ENCODE results near the gene PRR35. TPM values are rescaled to one million over a fixed set of nuclear protein-coding genes. Genes with fewer than 3 reads are reported as not detected.
A peak's percentile ranks its signal among the peaks of the same experiment; 100 is the strongest.

The PRR35 gene
- total RNA-seq, 2 experiments from 2014 or later: not detected

GRCh38 chr16:529012-529575, 31.1 kb upstream of the PRR35 start:
- no peaks in the 10 kb centered on the region for H3K36me3 Mint-ChIP-seq (ENCODE audit: low read depth)
- no peak for TF ChIP-seq CTCF (IDR thresholded peaks at IDR 0.05)
- ChIA-PET CTCF (no interaction called here), POLR2A (interaction anchor here (0.8 kb wide), 1 partner anchor 39 kb away, joined by 3 read pairs; no protein-coding TSS in a partner anchor)
- H3K4me3 ChIP-seq (ENCODE audit: low read length): peak overlapping the region; percentile 83
- H3K9me3 Mint-ChIP-seq: no peaks in the 10 kb centered on the region
- peaks cover 25% of the 10 kb centered on the region for H3K4me1 Mint-ChIP-seq (ENCODE audit: low read depth)
- H3K27ac ChIP-seq (ENCODE audit: low read depth in 1 of 2, low read length in 2 of 2): no peak overlapping the region
- no peaks in the 10 kb centered on the region for H3K36me3 ChIP-seq (ENCODE audit: insufficient read depth, low read length)
- ATAC-seq (ENCODE audit: poor library complexity): no peak
- H3K27me3 Mint-ChIP-seq: no peaks in the 10 kb centered on the region
- no peaks in the 10 kb centered on the region for H3K27me3 ChIP-seq (ENCODE audit: control insufficient read depth in 1 of 2, insufficient read depth in 2 of 2, low read length in 2 of 2)
- no peaks in the 10 kb centered on the region for H3K9me3 ChIP-seq (ENCODE audit: control insufficient read depth in 1 of 2, insufficient read depth in 1 of 2, low read length in 2 of 2)
- peak overlapping the region; percentile 80 for H3K27ac Mint-ChIP-seq
- peak overlapping the region; percentile 90 for H3K4me3 Mint-ChIP-seq
- peaks cover 59% of the 10 kb centered on the region for H3K4me1 ChIP-seq (ENCODE audit: insufficient read depth, low read length)
- peak in 4 of 14 experiments; percentile 15 to 42 (median 30) for DNase-seq
- intact Hi-C loops (cut with DNase I, micrococcal nuclease): loop anchor here (5.0 kb wide), 4 partner anchors 83 to 302 kb away; partner anchors contain the start of genes LUC7L (in 1 of the 2), PGAP6 (in 1 of the 2) and RAB11FIP3 (in 1 of the 2)

- no peak for ATAC-seq (ENCODE audit: poor library complexity)
- POLR2A ChIA-PET: no interaction called here
- Histone ChIP-seq H3K4me1 (ENCODE audit: insufficient read depth, low read length) (peaks cover 60% of the 10 kb centered on the region), H3K4me3 (ENCODE audit: low read length) (no peak overlapping the region), H3K36me3 (ENCODE audit: insufficient read depth, low read length) (no peaks in the 10 kb centered on the region), H3K27ac (ENCODE audit: low read depth in 1 of 2, low read length in 2 of 2) (no peak overlapping the region), H3K27me3 (ENCODE audit: control insufficient read depth in 1 of 2, insufficient read depth in 2 of 2, low read length in 2 of 2) (no peaks in the 10 kb centered on the region), H3K9me3 (ENCODE audit: control insufficient read depth in 1 of 2, insufficient read depth in 1 of 2, low read length in 2 of 2) (no peaks in the 10 kb centered on the region)
- intact Hi-C loops (cut with DNase I, micrococcal nuclease): no loop called here
- Mint-ChIP-seq H3K27ac (no peak overlapping the region), H3K9me3 (no peaks in the 10 kb centered on the region), H3K4me1 (ENCODE audit: low read depth) (peaks cover 25% of the 10 kb centered on the region), H3K4me3 (peak overlapping the region; percentile 90), H3K27me3 (no peaks in the 10 kb centered on the region), H3K36me3 (ENCODE audit: low read depth) (no peaks in the 10 kb centered on the region)
- no peak for TF ChIP-seq CTCF (IDR thresholded peaks at IDR 0.05)
- CTCF ChIA-PET: no interaction called here
- no peak for DNase-seq
Observed at GRCh38 chr16:530111-530817, 29.9 kb upstream of the PRR35 start.

GRCh38 chr16:531494-532125, 28.6 kb upstream of the PRR35 start:
- ATAC-seq (ENCODE audit: poor library complexity): no peak
- no peak overlapping the region for H3K27ac ChIP-seq (ENCODE audit: low read depth in 1 of 2, low read length in 2 of 2)
- Mint-ChIP-seq H3K27me3 (no peaks in the 10 kb centered on the region), H3K4me3 (no peak overlapping the region), H3K27ac (no peak overlapping the region), H3K9me3 (no peaks in the 10 kb centered on the region), H3K4me1 (ENCODE audit: low read depth) (peaks cover 11% of the 10 kb centered on the region), H3K36me3 (ENCODE audit: low read depth) (no peaks in the 10 kb centered on the region)
- H3K4me3 ChIP-seq (ENCODE audit: low read length): no peak overlapping the region
- no peak for DNase-seq
- peaks cover 47% of the 10 kb centered on the region for H3K4me1 ChIP-seq (ENCODE audit: insufficient read depth, low read length)
- H3K27me3 ChIP-seq (ENCODE audit: control insufficient read depth in 1 of 2, insufficient read depth in 2 of 2, low read length in 2 of 2): no peaks in the 10 kb centered on the region
- intact Hi-C loops (cut with DNase I, micrococcal nuclease): no loop called here
- ChIA-PET POLR2A (no interaction called here), CTCF (no interaction called here)
- no peaks in the 10 kb centered on the region for H3K9me3 ChIP-seq (ENCODE audit: control insufficient read depth in 1 of 2, insufficient read depth in 1 of 2, low read length in 2 of 2)
- no peak for TF ChIP-seq CTCF (IDR thresholded peaks at IDR 0.05)
- peaks cover 5% of the 10 kb centered on the region for H3K36me3 ChIP-seq (ENCODE audit: insufficient read depth, low read length)

Measured in CD4-positive, alpha-beta T cell (primary cell).